ENCODE results near the gene FYCO1. TPM values are rescaled to one million over a fixed set of nuclear protein-coding genes. Genes with fewer than 3 reads are reported as not detected.

The FYCO1 gene
- polyA plus RNA-seq, 1 donor (not counting 4 experiments of a cell fraction or from before 2014, with no cell fraction given): 6.1 TPM

DNA sequence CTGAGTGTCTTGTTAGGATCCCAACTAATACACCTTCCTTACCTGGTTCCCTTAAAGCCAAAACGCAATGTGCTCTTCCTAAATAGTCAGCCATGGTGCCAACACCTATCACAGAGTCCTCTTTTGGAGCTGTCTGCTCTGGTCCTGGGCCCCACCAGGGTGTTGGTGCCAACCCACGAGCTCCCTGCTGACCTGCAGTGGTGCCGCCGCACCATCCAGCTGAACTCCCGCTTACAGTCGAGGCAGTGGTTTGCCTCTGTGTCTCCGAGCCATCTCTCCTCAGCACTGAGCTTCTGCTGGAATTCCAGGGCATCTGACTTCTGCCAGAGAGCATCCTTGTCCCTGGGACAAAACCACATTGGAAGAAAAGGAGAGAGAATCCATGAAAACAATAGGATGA lies 36.4 kb downstream of the FYCO1 start:
- dilution Hi-C loops (cut with MboI; ENCODE audit: extremely low pct_ligation_motif_present, low sequenced_read_pairs): no loop called here
- Histone ChIP-seq H2AFZ (ENCODE audit: control insufficient read depth, low read length) (no peak overlapping the region), H3K9ac (ENCODE audit: control insufficient read depth, extremely low read depth, insufficient read depth, low read length) (no peak overlapping the region), H3K9me1 (ENCODE audit: control insufficient read depth, extremely low read depth, insufficient read depth, low read length) (no peaks in the 10 kb centered on the region), H3K4me1 (ENCODE audit: control insufficient read depth, extremely low read depth, insufficient read depth, low read length) (peaks cover 8% of the 10 kb centered on the region), H3K36me3 (ENCODE audit: control insufficient read depth in 2 of 2, extremely low read depth in 1 of 2, insufficient read depth in 2 of 2, low read length in 2 of 2) (peaks cover 31 to 51% of the 10 kb centered on the region in 2 experiments), H3K27ac (ENCODE audit: control insufficient read depth, insufficient read depth, low read length) (no peak overlapping the region), H4K20me1 (ENCODE audit: control insufficient read depth, extremely low read depth, insufficient read depth, low read length) (no peaks in the 10 kb centered on the region), H3K79me2 (ENCODE audit: control insufficient read depth, insufficient read depth, low read length) (no peaks in the 10 kb centered on the region), H3K4me3 (ENCODE audit: control insufficient read depth in 2 of 3, extremely low read depth in 1 of 3, insufficient read depth in 2 of 3, low read depth in 1 of 3, low read length in 3 of 3) (no peak overlapping the region), H3K4me2 (ENCODE audit: control insufficient read depth, extremely low read depth, insufficient read depth, low read depth, low read length) (no peak overlapping the region), H3K9me3 (ENCODE audit: control insufficient read depth, low read depth, low read length) (no peaks in the 10 kb centered on the region), H3K27me3 (ENCODE audit: control insufficient read depth, extremely low read depth, insufficient read depth, low read length) (no peaks in the 10 kb centered on the region)
- no peak for DNase-seq (ENCODE audit: low read depth, low spot score)
- no peak for TF ChIP-seq EZH2 (IDR thresholded peaks at IDR 0.05; ENCODE audit: low read length)
- no peak for FAIRE-seq

GRCh38 chr3:45958321-45958791 lies 37.3 kb downstream of the FYCO1 start:
- no peak for DNase-seq (ENCODE audit: low read depth, low spot score)
- Histone ChIP-seq H2AFZ (ENCODE audit: control insufficient read depth, low read length) (no peak overlapping the region), H3K9ac (ENCODE audit: control insufficient read depth, extremely low read depth, insufficient read depth, low read length) (no peak overlapping the region), H3K4me3 (ENCODE audit: control insufficient read depth in 2 of 3, extremely low read depth in 1 of 3, insufficient read depth in 2 of 3, low read depth in 1 of 3, low read length in 3 of 3) (no peak overlapping the region), H3K9me1 (ENCODE audit: control insufficient read depth, extremely low read depth, insufficient read depth, low read length) (no peaks in the 10 kb centered on the region), H4K20me1 (ENCODE audit: control insufficient read depth, extremely low read depth, insufficient read depth, low read length) (no peaks in the 10 kb centered on the region), H3K4me2 (ENCODE audit: control insufficient read depth, extremely low read depth, insufficient read depth, low read depth, low read length) (no peak overlapping the region), H3K9me3 (ENCODE audit: control insufficient read depth, low read depth, low read length) (no peaks in the 10 kb centered on the region), H3K36me3 (ENCODE audit: control insufficient read depth in 2 of 2, extremely low read depth in 1 of 2, insufficient read depth in 2 of 2, low read length in 2 of 2) (peaks cover 32 to 56% of the 10 kb centered on the region in 2 experiments), H3K79me2 (ENCODE audit: control insufficient read depth, insufficient read depth, low read length) (no peaks in the 10 kb centered on the region), H3K27ac (ENCODE audit: control insufficient read depth, insufficient read depth, low read length) (no peak overlapping the region), H3K4me1 (ENCODE audit: control insufficient read depth, extremely low read depth, insufficient read depth, low read length) (peaks cover 8% of the 10 kb centered on the region), H3K27me3 (ENCODE audit: control insufficient read depth, extremely low read depth, insufficient read depth, low read length) (no peaks in the 10 kb centered on the region)
- no peak for FAIRE-seq
- dilution Hi-C loops (cut with MboI; ENCODE audit: extremely low pct_ligation_motif_present, low sequenced_read_pairs): no loop called here
- no peak for TF ChIP-seq EZH2 (IDR thresholded peaks at IDR 0.05; ENCODE audit: low read length)
- TF ChIP-seq, protein P1, sequence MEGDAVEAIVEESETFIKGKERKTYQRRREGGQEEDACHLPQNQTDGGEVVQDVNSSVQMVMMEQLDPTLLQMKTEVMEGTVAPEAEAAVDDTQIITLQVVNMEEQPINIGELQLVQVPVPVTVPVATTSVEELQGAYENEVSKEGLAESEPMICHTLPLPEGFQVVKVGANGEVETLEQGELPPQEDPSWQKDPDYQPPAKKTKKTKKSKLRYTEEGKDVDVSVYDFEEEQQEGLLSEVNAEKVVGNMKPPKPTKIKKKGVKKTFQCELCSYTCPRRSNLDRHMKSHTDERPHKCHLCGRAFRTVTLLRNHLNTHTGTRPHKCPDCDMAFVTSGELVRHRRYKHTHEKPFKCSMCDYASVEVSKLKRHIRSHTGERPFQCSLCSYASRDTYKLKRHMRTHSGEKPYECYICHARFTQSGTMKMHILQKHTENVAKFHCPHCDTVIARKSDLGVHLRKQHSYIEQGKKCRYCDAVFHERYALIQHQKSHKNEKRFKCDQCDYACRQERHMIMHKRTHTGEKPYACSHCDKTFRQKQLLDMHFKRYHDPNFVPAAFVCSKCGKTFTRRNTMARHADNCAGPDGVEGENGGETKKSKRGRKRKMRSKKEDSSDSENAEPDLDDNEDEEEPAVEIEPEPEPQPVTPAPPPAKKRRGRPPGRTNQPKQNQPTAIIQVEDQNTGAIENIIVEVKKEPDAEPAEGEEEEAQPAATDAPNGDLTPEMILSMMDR (optimal IDR thresholded peaks at IDR 0.05 in 1 of 3, IDR thresholded peaks at IDR 0.05 in 1 of 3, conservative IDR thresholded peaks at IDR 0.05 in 1 of 3; ENCODE audit: extremely low read depth in 1 of 3, insufficient read depth in 2 of 3, low read length in 3 of 3): no peak

DNA sequence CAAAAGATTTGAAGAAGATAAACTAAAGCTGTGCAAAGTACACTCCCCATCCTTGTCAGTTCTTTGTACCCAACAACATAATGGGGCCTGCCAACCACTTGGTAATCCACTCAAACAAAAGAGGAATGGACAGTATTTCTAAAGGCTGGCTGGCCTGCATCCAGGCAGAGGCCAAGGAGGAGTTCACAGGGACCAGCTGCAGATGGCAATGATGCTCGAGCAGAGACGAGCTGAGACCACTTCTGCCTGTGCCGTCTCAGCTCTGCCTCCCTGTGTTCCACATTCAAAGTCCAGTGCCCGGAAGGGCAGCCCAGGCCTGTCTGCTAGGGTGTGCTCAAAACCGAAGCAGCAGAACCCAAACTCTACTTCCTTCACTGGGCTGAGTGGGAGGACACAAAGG lies 38.0 kb downstream of the FYCO1 start:
- Histone ChIP-seq H3K4me2 (ENCODE audit: control insufficient read depth, extremely low read depth, insufficient read depth, low read depth, low read length) (no peak overlapping the region), H4K20me1 (ENCODE audit: control insufficient read depth, extremely low read depth, insufficient read depth, low read length) (no peaks in the 10 kb centered on the region), H3K79me2 (ENCODE audit: control insufficient read depth, insufficient read depth, low read length) (no peaks in the 10 kb centered on the region), H3K27ac (ENCODE audit: control insufficient read depth, insufficient read depth, low read length) (no peak overlapping the region), H3K27me3 (ENCODE audit: control insufficient read depth, extremely low read depth, insufficient read depth, low read length) (no peaks in the 10 kb centered on the region), H3K9ac (ENCODE audit: control insufficient read depth, extremely low read depth, insufficient read depth, low read length) (no peak overlapping the region), H3K9me3 (ENCODE audit: control insufficient read depth, low read depth, low read length) (no peaks in the 10 kb centered on the region), H3K36me3 (ENCODE audit: control insufficient read depth in 2 of 2, extremely low read depth in 1 of 2, insufficient read depth in 2 of 2, low read length in 2 of 2) (peaks cover 36 to 56% of the 10 kb centered on the region in 2 experiments), H3K4me3 (ENCODE audit: control insufficient read depth in 2 of 3, extremely low read depth in 1 of 3, insufficient read depth in 2 of 3, low read depth in 1 of 3, low read length in 3 of 3) (no peak overlapping the region), H3K4me1 (ENCODE audit: control insufficient read depth, extremely low read depth, insufficient read depth, low read length) (peaks cover 8% of the 10 kb centered on the region), H2AFZ (ENCODE audit: control insufficient read depth, low read length) (no peak overlapping the region), H3K9me1 (ENCODE audit: control insufficient read depth, extremely low read depth, insufficient read depth, low read length) (no peaks in the 10 kb centered on the region)
- dilution Hi-C loops (cut with MboI; ENCODE audit: extremely low pct_ligation_motif_present, low sequenced_read_pairs): no loop called here
- DNase-seq (ENCODE audit: low read depth, low spot score) (no peak), FAIRE-seq (no peak)
- no peak for TF ChIP-seq EZH2 (IDR thresholded peaks at IDR 0.05; ENCODE audit: low read length)
- TF ChIP-seq, protein P1 (optimal IDR thresholded peaks at IDR 0.05 in 1 of 3, IDR thresholded peaks at IDR 0.05 in 1 of 3, conservative IDR thresholded peaks at IDR 0.05 in 1 of 3; ENCODE audit: extremely low read depth in 1 of 3, insufficient read depth in 2 of 3, low read length in 3 of 3): no peak
